Frontal cortex (tissue), 4 donors: ENCODE measurements around the gene KRT25. TPM values are rescaled to one million over a fixed set of nuclear protein-coding genes. Genes with fewer than 3 reads are reported as not detected.

ENCODE experiments used
- DNase-seq, 2 donors: peaks; one replicate each; pipeline ENCODE4 v3.0.0; 2012; ENCODE audit warnings: low spot score in 2 of 2
- FAIRE-seq: peaks from 2 replicates; lab custom pipeline; 2012; peaks lifted over from hg19 to GRCh38; lab: Jason Lieb, UNC
- total RNA-seq: library from RNA; depleted of rRNA; stranded (reverse); fragments of >200 nt; gene quantifications from one replicate; pipeline ENCODE4 v1.2.3, GENCODE V29; 2014
- donor health status: control.
- donor health status: control.
- donor health status: control.

Gene KRT25
- total RNA-seq, 1 donor from 2014 or later = not detected

DNA sequence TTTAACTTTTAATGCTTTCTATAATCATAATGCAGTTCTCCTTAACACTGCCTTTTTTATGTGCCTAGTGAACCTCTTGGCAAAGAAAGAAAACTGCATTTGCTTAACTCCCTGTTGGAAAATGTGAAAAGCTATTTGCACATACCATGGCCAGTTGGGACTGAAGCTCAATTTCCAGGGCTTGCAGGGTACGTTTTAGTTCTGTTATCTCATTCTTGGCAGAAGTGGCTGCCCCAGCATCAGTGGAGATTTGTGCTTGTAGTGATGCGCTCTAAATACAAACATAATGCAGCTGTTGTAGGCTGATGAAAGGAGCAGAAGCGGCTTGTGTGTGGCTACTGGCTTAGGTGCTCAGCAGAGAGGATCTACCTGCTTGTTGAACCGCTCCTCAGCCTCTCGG, 55.3 kb downstream of the KRT25 start:
- no peak for DNase-seq
- FAIRE-seq = no peak

DNA sequence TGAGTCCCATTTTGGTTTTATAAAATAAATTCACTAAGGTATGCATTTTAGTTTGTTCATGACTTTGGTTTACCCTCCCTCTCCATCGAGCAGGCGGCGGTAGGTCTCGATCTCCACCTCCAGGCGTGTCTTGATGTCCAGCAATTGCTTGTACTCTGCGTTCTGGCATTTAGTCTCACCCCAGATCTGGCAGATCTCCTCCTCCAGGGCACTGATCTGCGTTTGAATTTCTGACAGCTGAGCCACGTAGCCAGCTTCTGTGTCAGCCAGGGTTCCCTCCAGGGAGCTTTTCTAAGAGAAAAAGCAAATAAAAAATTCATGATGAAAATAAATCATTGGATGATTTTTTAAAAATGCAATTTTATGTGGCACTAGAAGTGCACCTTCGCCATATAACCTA, 55.8 kb downstream of the KRT25 start:
- FAIRE-seq (no peak), DNase-seq (no peak)

Other genes starting within 250 kb of the KRT25 start
- not detected for gene CCR7, start 189.9 kb downstream of the KRT25 start, total RNA-seq
- 119 TPM for gene SMARCE1, start 107.5 kb downstream of the KRT25 start, total RNA-seq
- gene KRT222, start 90.2 kb downstream of the KRT25 start, total RNA-seq = 5.7 TPM
- gene KRT24, start 51.6 kb downstream of the KRT25 start, total RNA-seq = not detected
- not detected for gene KRT26, start 16.9 kb upstream of the KRT25 start, total RNA-seq
- gene KRT27, start 27.2 kb upstream of the KRT25 start, total RNA-seq = not detected
- not detected for gene KRT28, start 44.6 kb upstream of the KRT25 start, total RNA-seq
- 2.4 TPM for gene KRT10, start 67.3 kb upstream of the KRT25 start, total RNA-seq
- gene KRT12, start 111.9 kb upstream of the KRT25 start, total RNA-seq = not detected
- gene KRT20, start 129.9 kb upstream of the KRT25 start, total RNA-seq = not detected
- 0.41 TPM for gene KRT23, start 182.3 kb upstream of the KRT25 start, total RNA-seq
- not detected for gene KRT39, start 211.6 kb upstream of the KRT25 start, total RNA-seq
- gene KRT40, start 229.0 kb upstream of the KRT25 start, total RNA-seq = not detected
- not detected for gene KRTAP3-3, start 238.8 kb upstream of the KRT25 start, total RNA-seq
- not detected for gene KRTAP3-2, start 244.6 kb upstream of the KRT25 start, total RNA-seq